MM.1S (cell line): ENCODE measurements around the gene RETNLB.

ENCODE experiments used
- DNase-seq: peaks from one replicate; pipeline ENCODE4 v3.0.0-alpha.2; 2015
- H2AFZ ChIP-seq: fragments of 300-600 bp; sonication (generic); 2 replicates; pipeline ENCODE4 v1.6.0; 2016; ENCODE audit warnings: antibody characterized with exemption, low read length
- H3F3A ChIP-seq: fragments of 300-600 bp; sonication (generic); 2 replicates; pipeline ENCODE4 v1.6.1; 2016; ENCODE audit warnings: mild to moderate bottlenecking, antibody characterized with exemption, low read length, moderate library complexity, mixed read lengths; ENCODE audit not compliant: insufficient read depth
- H3K27ac ChIP-seq: fragments of 300-600 bp; sonication (generic); 2 replicates; pipeline ENCODE4 v1.5.1; 2016; ENCODE audit warnings: mild to moderate bottlenecking, low read length
- H3K27me3 ChIP-seq: fragments of 300-600 bp; sonication (generic); replicated peaks from 2 replicates; pipeline ENCODE4 v1.6.0; 2016; ENCODE audit warnings: low read length; ENCODE audit not compliant: insufficient read depth
- H3K36me3 ChIP-seq: fragments of 300-600 bp; sonication (generic); replicated peaks from 2 replicates; pipeline ENCODE4 v1.6.1; 2016; ENCODE audit warnings: mild to moderate bottlenecking, low read length, mixed read lengths; ENCODE audit not compliant: insufficient read depth
- H3K4me1 ChIP-seq: fragments of 300-600 bp; sonication (generic); 2 replicates; pipeline ENCODE4 v1.6.1; 2016; ENCODE audit warnings: low read length, mixed read lengths
- H3K4me2 ChIP-seq: fragments of 300-600 bp; sonication (generic); 2 replicates; pipeline ENCODE4 v1.6.0; 2016; ENCODE audit warnings: low read depth, low read length
- H3K4me3 ChIP-seq: fragments of 300-600 bp; sonication (generic); 2 replicates; pipeline ENCODE4 v1.5.1; 2016; ENCODE audit warnings: low read length, mixed read lengths
- H3K79me2 ChIP-seq: fragments of 300-600 bp; sonication (generic); 2 replicates; pipeline ENCODE4 v1.6.1; 2016; ENCODE audit warnings: mixed run types, low read length, mixed read lengths
- H3K9ac ChIP-seq: fragments of 300-600 bp; sonication (generic); 2 replicates; pipeline ENCODE4 v1.6.1; 2016; ENCODE audit warnings: low read length, mixed read lengths
- H3K9me2 ChIP-seq: fragments of 300-600 bp; sonication (generic); replicated peaks from 2 replicates; pipeline ENCODE4 v1.6.1; 2016; ENCODE audit warnings: mild to moderate bottlenecking, low read length, mixed read lengths; ENCODE audit not compliant: insufficient read depth
- H3K9me3 ChIP-seq: fragments of 300-600 bp; sonication (generic); replicated peaks from 2 replicates; pipeline ENCODE4 v1.6.1; 2016; ENCODE audit warnings: mild to moderate bottlenecking, low read length, mixed read lengths; ENCODE audit not compliant: insufficient read depth
- H4K20me1 ChIP-seq: fragments of 300-600 bp; sonication (generic); 2 replicates; pipeline ENCODE4 v1.6.1; 2016; ENCODE audit warnings: mild to moderate bottlenecking, low read length, moderate library complexity, mixed read lengths; ENCODE audit not compliant: insufficient read depth
- CTCF ChIP-seq: fragments of 300-600 bp; sonication (generic); IDR thresholded peaks from 2 replicates; pipeline ENCODE4 v1.5.1; 2016; ENCODE audit warnings: antibody characterized with exemption, low read length, mixed read lengths
- EZH2 ChIP-seq: fragments of 300-600 bp; sonication (generic); optimal IDR thresholded peaks from 2 replicates; pipeline ENCODE3; 2017; ENCODE audit warnings: low read depth, mild to moderate bottlenecking, antibody characterized with exemption, low read length, mixed read lengths
- EZH2phosphoT487 ChIP-seq: fragments of 300-600 bp; sonication (generic); IDR thresholded peaks from 2 replicates; pipeline ENCODE4 v1.6.1; 2018; ENCODE audit warnings: antibody characterized with exemption, low read length

RETNLB gene

DNA sequence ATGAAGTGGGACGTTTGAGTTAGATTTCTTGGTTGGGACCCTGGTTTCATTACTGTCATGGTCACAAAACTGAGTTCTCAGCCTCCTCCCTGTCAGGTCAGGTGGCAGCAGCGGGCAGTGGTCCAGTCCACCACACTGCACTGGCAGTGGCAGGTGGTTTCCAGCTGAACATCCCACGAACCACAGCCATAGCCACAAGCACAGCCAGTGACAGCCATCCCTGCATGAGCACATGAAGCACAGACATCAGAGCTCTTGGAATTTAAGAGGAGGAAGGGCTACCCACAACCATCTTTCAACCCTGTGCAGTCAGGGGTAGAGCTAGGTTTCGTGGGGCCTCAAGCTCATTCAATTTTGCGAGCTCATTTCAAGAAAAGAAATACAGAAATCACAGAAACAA lies 1.5 kb downstream of the RETNLB start:
- Histone ChIP-seq H3K9ac (no peak overlapping the region), H4K20me1 (no peaks in the 10 kb centered on the region), H3K27me3 (no peaks in the 10 kb centered on the region), H3K27ac (no peak overlapping the region), H2AFZ (no peak overlapping the region), H3K4me2 (no peak overlapping the region), H3F3A (no peaks in the 10 kb centered on the region), H3K9me2 (no peaks in the 10 kb centered on the region), H3K36me3 (no peaks in the 10 kb centered on the region), H3K4me3 (no peak overlapping the region), H3K79me2 (no peaks in the 10 kb centered on the region), H3K9me3 (no peaks in the 10 kb centered on the region), H3K4me1 (peaks cover 10% of the 10 kb centered on the region; the same call in 1 of the 2 replicates)
- no peak for TF ChIP-seq EZH2phosphoT487
- TF ChIP-seq EZH2: no peak
- no peak for TF ChIP-seq CTCF
- peak; percentile 13 for DNase-seq

DNA sequence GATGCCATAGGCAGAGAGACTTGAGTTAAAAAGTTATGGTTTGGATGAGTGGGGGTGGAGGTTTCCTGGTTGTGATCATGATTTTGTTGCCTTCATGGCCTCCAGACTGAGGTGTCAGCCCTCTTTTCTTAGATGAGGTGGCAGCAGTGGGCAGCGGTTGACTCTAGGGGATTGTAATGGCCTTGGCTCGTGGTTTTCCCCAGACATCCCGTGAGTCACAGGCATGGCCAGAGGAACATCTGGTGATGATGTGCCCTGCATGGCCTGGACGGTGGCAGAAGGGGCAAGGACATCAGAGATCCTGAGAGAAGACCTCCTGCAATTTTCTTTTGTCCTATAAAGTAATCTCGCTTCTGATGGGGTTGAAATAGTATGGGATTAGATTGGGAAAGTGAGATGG lies 12.4 kb downstream of the RETNLB start:
- Histone ChIP-seq H3K9me3 (no peaks in the 10 kb centered on the region), H3K4me1 (no peaks in the 10 kb centered on the region), H3K27me3 (no peaks in the 10 kb centered on the region), H3K79me2 (no peaks in the 10 kb centered on the region), H3K36me3 (no peaks in the 10 kb centered on the region), H3K9me2 (no peaks in the 10 kb centered on the region), H2AFZ (no peak overlapping the region), H3K9ac (no peak overlapping the region), H3K27ac (no peak overlapping the region), H3F3A (no peaks in the 10 kb centered on the region), H3K4me3 (no peak overlapping the region), H4K20me1 (no peaks in the 10 kb centered on the region), H3K4me2 (no peak overlapping the region)
- TF ChIP-seq CTCF (no peak), EZH2phosphoT487 (no peak), EZH2 (no peak)
- DNase-seq: no peak

GRCh38 chr3:108742929-108743328 lies 14.3 kb downstream of the RETNLB start:
- Histone ChIP-seq H3K27ac (no peak overlapping the region), H3K27me3 (no peaks in the 10 kb centered on the region), H3K9ac (no peak overlapping the region), H3K79me2 (no peaks in the 10 kb centered on the region), H3K9me3 (no peaks in the 10 kb centered on the region), H2AFZ (no peak overlapping the region), H3K4me2 (no peak overlapping the region), H4K20me1 (no peaks in the 10 kb centered on the region), H3F3A (no peaks in the 10 kb centered on the region), H3K36me3 (no peaks in the 10 kb centered on the region), H3K4me3 (no peak overlapping the region), H3K9me2 (no peaks in the 10 kb centered on the region), H3K4me1 (no peaks in the 10 kb centered on the region)
- no peak for TF ChIP-seq EZH2
- TF ChIP-seq EZH2phosphoT487: no peak
- no peak for TF ChIP-seq CTCF
- DNase-seq: no peak
